ENCODE results near the gene TNNI2. TPM values are rescaled to one million over a fixed set of nuclear protein-coding genes. Genes with fewer than 3 reads are reported as not detected.

TNNI2 gene
- total and polyA plus RNA-seq, 2 donors (not counting 1 experiment from before 2014, with no cell fraction given): 2.9 to 12.9 TPM

- peaks cover 0 to 5% (median 0%) of the 10 kb centered on the region in 3 donors for H3K9me3 ChIP-seq (ENCODE audit: control extremely low read depth in 1 of 3, control insufficient read depth in 2 of 3, insufficient read depth in 1 of 3, low read length in 2 of 3)
- Mint-ChIP-seq H3K27me3 (peaks cover 47% of the 10 kb centered on the region), H3K4me3 (no peak overlapping the region), H3K27ac (no peak overlapping the region), H3K9me3 (ENCODE audit: insufficient read depth) (no peaks in the 10 kb centered on the region), H3K4me1 (no peaks in the 10 kb centered on the region)
- ATAC-seq (ENCODE audit: low read depth): no peak
- no peak for DNase-seq
- CTCF ChIA-PET: interaction anchor here (0.7 kb wide), 2 partner anchors 27 to 112 kb away, joined by 3 read pairs; no protein-coding TSS in a partner anchor
- no peaks in the 10 kb centered on the region for H4K20me1 ChIP-seq (ENCODE audit: control insufficient read depth, insufficient read depth, low read length, poor library complexity, severe bottlenecking)
- peaks cover 0 to 4% (median 0%) of the 10 kb centered on the region in 4 experiments for H3K27me3 ChIP-seq (replicated peaks in 1 of 4; ENCODE audit: control extremely low read depth in 1 of 4, control insufficient read depth in 3 of 4, insufficient read depth in 4 of 4, low read length in 3 of 4)
- no peak overlapping the region for H3K4me3 ChIP-seq (ENCODE audit: control extremely low read depth in 1 of 5, extremely low read depth in 1 of 5, insufficient read depth in 1 of 5, low read depth in 2 of 5, low read length in 4 of 5)
- H3K4me2 ChIP-seq (replicated peaks; ENCODE audit: low read depth, low read length, poor library complexity, severe bottlenecking): no peak overlapping the region
- no peak overlapping the region for H2AFZ ChIP-seq (ENCODE audit: insufficient read depth, low read depth, low read length, poor library complexity, severe bottlenecking)
- no peaks in the 10 kb centered on the region for H3K4me1 ChIP-seq (ENCODE audit: control insufficient read depth in 2 of 2, insufficient read depth in 2 of 2, low read length in 2 of 2)
- no peak overlapping the region for H3K27ac ChIP-seq (ENCODE audit: low read length in 2 of 2)
- intact Hi-C loops (cut with micrococcal nuclease): no loop called here
- TF ChIP-seq CTCF (IDR thresholded peaks at IDR 0.05): no peak
- no peak for TF ChIP-seq EZH2 (IDR thresholded peaks at IDR 0.05; ENCODE audit: borderline replicate concordance, insufficient read depth, low read depth, low read length, poor library complexity, severe bottlenecking)
- H3K9ac ChIP-seq (ENCODE audit: low read length): no peak overlapping the region
- 95% methylated on average over 14 of the region's 15 CpGs for WGBS (ENCODE audit: insufficient coverage)
- POLR2A ChIA-PET: interaction anchor here (0.6 kb wide), 1 partner anchor 43 kb away, joined by 6 read pairs; no protein-coding TSS in a partner anchor
- H3K79me2 ChIP-seq (ENCODE audit: control insufficient read depth, insufficient read depth, low read length): no peaks in the 10 kb centered on the region
- no peaks in the 10 kb centered on the region for H3K36me3 ChIP-seq (replicated peaks in 1 of 2; ENCODE audit: control extremely low read depth in 1 of 2, control insufficient read depth in 1 of 2, extremely low read depth in 1 of 2, insufficient read depth in 2 of 2, low read length in 1 of 2)
These were observed 33.3 kb upstream of the TNNI2 start for GRCh38 chr11:1805525-1805924.

DNA sequence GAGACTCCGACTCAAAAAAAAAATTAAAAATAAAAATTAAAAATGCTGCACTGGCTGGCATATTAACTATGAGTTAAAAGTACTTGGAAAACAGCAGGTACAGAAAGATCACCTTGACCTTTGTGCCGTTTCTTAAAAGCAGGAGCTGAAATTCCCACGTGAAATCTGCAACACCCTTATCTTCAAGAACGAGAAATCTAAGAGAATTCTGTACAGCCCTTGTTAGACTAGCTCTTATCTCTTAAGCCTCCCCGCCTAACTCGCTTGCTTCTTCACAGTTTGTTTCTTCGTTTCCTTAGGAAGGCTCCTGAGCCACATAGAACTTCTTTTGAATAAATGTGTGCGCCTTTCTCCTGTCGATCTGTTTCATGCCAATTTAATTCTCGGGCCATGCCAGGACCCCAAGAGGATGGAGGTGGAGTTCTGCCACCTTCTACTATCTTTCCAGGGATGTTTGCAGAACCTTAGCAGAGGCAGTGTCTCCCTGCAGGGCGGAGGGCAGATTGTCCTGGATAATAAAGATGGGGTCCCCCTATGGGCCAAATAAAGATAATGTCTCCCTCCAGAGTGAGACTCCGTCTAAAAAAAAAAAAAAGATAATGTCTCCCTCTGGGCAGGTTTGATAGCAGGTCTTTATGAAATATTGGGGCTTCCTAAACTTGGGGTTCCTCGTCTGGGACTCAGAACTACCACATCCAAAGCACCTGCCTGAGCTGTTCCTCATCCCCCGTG, 31.4 kb upstream of the TNNI2 start:
- H3K9me3 ChIP-seq (ENCODE audit: control extremely low read depth in 1 of 3, control insufficient read depth in 2 of 3, insufficient read depth in 1 of 3, low read length in 2 of 3): peaks cover 0 to 10% (median 0%) of the 10 kb centered on the region in 3 donors
- ChIA-PET POLR2A (no interaction called here), CTCF (interaction anchor here (1.2 to 1.6 kb wide), 3 partner anchors 24 to 347 kb away, joined by 3 to 6 read pairs (median 3); no protein-coding TSS in a partner anchor)
- Mint-ChIP-seq H3K27me3 (peaks cover 43% of the 10 kb centered on the region), H3K9me3 (ENCODE audit: insufficient read depth) (no peaks in the 10 kb centered on the region), H3K27ac (no peak overlapping the region), H3K4me1 (no peaks in the 10 kb centered on the region), H3K4me3 (no peak overlapping the region)
- no peaks in the 10 kb centered on the region for H3K36me3 ChIP-seq (replicated peaks in 1 of 2; ENCODE audit: control extremely low read depth in 1 of 2, control insufficient read depth in 1 of 2, extremely low read depth in 1 of 2, insufficient read depth in 2 of 2, low read length in 1 of 2)
- TF ChIP-seq CTCF (IDR thresholded peaks at IDR 0.05): no peak
- 84% methylated on average over 7 of the region's 14 CpGs for whole genome bisulfite sequencing (ENCODE audit: insufficient coverage)
- ATAC-seq (ENCODE audit: low read depth) (no peak), DNase-seq (no peak)
- no peaks in the 10 kb centered on the region for H3K4me1 ChIP-seq (ENCODE audit: control insufficient read depth in 2 of 2, insufficient read depth in 2 of 2, low read length in 2 of 2)
- peaks cover 0 to 4% (median 0%) of the 10 kb centered on the region in 4 experiments for H3K27me3 ChIP-seq (replicated peaks in 1 of 4; ENCODE audit: control extremely low read depth in 1 of 4, control insufficient read depth in 3 of 4, insufficient read depth in 4 of 4, low read length in 3 of 4)
- H3K4me2 ChIP-seq (replicated peaks; ENCODE audit: low read depth, low read length, poor library complexity, severe bottlenecking): no peak overlapping the region
- H3K4me3 ChIP-seq (ENCODE audit: control extremely low read depth in 1 of 5, extremely low read depth in 1 of 5, insufficient read depth in 1 of 5, low read depth in 2 of 5, low read length in 4 of 5): no peak overlapping the region
- H4K20me1 ChIP-seq (ENCODE audit: control insufficient read depth, insufficient read depth, low read length, poor library complexity, severe bottlenecking): no peaks in the 10 kb centered on the region
- no peak overlapping the region for H3K27ac ChIP-seq (ENCODE audit: low read length in 2 of 2)
- no peak overlapping the region for H2AFZ ChIP-seq (ENCODE audit: insufficient read depth, low read depth, low read length, poor library complexity, severe bottlenecking)
- intact Hi-C loops (cut with micrococcal nuclease): no loop called here
- H3K79me2 ChIP-seq (ENCODE audit: control insufficient read depth, insufficient read depth, low read length): no peaks in the 10 kb centered on the region
- H3K9ac ChIP-seq (ENCODE audit: low read length): no peak overlapping the region
